IPS-18c (cell line): ENCODE data around the gene LRRC7.

Experiments
- H3K4me3 ChIP-seq: 2 replicates; pipeline ENCODE4 v1.7.0; 2013; ENCODE audit warnings: low read depth, mild to moderate bottlenecking, low read length, moderate library complexity; ENCODE audit not compliant: insufficient read depth
- H3K9me3 ChIP-seq: one replicate; pipeline ENCODE4 v1.6.1; 2013; ENCODE audit warnings: mild to moderate bottlenecking, low read length, moderate library complexity; ENCODE audit not compliant: control insufficient read depth, insufficient read depth

Gene LRRC7

GRCh38 chr1:70168283-70168682 lies 600.6 kb downstream of the LRRC7 start:
- H3K9me3 ChIP-seq = no peaks in the 10 kb centered on the region
- no peak overlapping the region for H3K4me3 ChIP-seq

DNA sequence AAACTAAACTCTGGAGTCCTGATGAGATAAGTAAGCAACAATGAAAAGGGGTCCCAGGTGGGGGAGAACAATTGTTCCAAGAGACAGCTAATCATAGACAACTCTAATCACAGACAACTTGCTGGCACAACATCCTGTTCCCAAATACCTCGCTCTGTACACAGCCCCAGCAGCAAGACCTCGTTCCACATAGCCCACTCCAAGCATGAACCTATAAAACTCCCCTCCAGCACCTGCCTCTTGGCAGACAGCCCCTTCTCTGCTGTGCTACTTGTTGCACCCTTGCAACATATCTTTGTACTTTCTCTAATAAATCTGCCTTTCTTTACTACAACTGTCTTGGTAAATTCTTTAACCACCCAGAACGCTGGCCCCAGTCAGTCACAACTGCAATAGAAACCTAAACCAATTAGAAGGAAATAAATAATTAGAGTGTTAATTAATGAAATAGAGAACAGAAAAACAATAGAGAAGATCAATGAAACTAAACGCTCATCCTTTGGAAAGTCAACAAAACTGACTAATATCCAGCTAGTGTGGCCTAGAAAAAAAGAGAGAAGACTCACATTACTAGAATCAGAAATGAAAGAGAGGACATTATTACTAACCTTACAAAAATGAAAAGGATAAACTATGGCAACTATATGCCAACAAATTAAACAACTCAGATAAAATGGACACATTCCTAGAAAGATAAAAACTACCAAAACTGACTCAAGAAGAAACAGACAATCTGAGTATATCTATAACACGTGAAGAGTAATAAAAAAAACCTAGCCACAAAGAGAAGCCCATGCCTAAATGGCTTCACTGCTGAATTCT lies 601.5 kb downstream of the LRRC7 start:
- Histone ChIP-seq H3K9me3 (no peaks in the 10 kb centered on the region), H3K4me3 (no peak overlapping the region)

DNA sequence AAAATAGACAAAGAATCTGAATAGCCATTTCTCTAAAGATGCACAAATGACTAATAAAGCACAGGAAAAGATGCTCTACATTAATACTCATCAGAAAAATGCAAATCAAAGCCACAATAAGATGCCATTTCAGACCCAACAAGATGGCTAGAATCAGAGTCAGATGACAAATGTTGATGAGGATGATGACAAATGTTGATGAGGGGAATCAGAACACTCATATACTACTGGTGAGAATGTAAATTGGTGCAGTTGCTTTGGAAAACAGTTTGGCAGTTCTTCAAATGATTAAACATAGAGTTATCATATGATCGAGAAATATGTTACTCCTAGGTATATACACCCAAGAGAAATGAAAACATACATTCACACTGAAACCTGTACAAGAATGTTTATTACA lies 603.8 kb downstream of the LRRC7 start:
- Histone ChIP-seq H3K4me3 (no peak overlapping the region), H3K9me3 (no peaks in the 10 kb centered on the region)
